ENCODE measurements around the gene P4HTM.

DNA sequence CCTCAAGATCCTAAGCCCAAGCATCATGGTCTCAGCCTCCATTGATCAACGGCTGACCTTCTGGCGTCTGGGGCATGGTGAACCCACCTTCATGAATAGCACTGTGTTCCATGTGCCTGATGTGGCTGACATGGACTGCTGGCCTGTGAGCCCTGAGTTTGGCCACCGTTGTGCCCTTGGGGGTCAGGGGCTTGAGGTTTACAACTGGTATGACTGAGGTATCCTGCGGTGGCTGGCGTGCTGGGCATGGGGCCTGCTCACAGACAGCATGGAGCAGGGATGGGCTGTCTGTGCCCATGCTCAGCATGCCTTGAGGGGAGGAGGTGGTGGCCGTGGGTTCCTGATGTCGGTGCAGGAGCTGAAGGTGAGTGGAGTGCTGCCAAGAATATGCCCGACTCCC is 25.0 kb downstream of the P4HTM start:
- TF ChIP-seq, protein P1, sequence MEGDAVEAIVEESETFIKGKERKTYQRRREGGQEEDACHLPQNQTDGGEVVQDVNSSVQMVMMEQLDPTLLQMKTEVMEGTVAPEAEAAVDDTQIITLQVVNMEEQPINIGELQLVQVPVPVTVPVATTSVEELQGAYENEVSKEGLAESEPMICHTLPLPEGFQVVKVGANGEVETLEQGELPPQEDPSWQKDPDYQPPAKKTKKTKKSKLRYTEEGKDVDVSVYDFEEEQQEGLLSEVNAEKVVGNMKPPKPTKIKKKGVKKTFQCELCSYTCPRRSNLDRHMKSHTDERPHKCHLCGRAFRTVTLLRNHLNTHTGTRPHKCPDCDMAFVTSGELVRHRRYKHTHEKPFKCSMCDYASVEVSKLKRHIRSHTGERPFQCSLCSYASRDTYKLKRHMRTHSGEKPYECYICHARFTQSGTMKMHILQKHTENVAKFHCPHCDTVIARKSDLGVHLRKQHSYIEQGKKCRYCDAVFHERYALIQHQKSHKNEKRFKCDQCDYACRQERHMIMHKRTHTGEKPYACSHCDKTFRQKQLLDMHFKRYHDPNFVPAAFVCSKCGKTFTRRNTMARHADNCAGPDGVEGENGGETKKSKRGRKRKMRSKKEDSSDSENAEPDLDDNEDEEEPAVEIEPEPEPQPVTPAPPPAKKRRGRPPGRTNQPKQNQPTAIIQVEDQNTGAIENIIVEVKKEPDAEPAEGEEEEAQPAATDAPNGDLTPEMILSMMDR (conservative IDR thresholded peaks at IDR 0.05), result no peak
- TF ChIP-seq EZH2 (IDR thresholded peaks at IDR 0.05; ENCODE audit: low read depth), result no peak
